ENCODE data around the gene HELZ. TPM values are rescaled to one million over a fixed set of nuclear protein-coding genes. Genes with fewer than 3 reads are reported as not detected.

HELZ gene
- polyA plus RNA-seq, 3 donors, result 24.8 to 44.1 (median 39.9) TPM

DNA sequence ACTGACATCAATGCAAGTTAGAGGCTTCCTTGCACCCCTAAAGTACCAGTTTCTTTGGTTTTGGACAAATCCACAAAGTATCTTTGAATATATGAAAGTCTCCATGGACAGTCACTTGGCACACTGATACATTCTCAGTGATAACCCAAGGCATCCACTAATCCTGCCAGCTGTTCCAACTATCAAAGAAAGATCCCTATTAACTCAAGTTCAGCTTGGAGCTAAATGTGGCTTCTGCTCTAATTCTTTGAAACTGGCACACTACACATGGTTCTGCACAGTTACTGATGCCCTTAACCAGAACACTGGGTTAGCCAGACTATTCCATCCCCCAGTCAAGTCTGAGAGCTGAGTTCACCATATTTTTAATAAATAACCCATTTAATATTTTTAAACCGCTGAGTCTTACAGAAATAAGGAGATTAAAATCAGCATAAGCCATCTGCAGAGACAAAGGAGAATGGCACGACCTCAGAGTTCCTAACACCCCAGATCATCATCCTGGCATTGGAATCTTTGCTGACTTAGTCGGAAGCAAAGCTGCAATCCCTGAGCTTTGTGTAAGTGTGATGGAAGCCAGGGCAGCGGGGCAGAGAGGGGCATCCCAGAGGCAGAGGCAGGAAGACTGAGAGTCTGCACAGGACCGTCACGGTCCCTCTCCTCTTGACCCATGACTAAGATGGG lies 194.4 kb downstream of the HELZ start:
- H3K9me3 ChIP-seq (replicated peaks in 1 of 2; ENCODE audit: control insufficient read depth in 1 of 2, insufficient read depth in 1 of 2, low read length in 2 of 2), result peaks cover 13 to 20% of the 10 kb centered on the region in 2 donors
- H3K9ac ChIP-seq (ENCODE audit: insufficient read depth, low read length, poor library complexity, severe bottlenecking), result no peak overlapping the region
- H3K4me2 ChIP-seq (replicated peaks; ENCODE audit: extremely low read depth, low read length, poor library complexity, severe bottlenecking), result no peak overlapping the region
- H3K4me3 ChIP-seq (replicated peaks in 1 of 3; ENCODE audit: low read depth in 2 of 3, low read length in 3 of 3), result no peak overlapping the region
- no peaks in the 10 kb centered on the region for H4K20me1 ChIP-seq (ENCODE audit: insufficient read depth, low read length)
- DNase-seq, result no peak
- H3K27me3 ChIP-seq (ENCODE audit: control insufficient read depth in 2 of 2, insufficient read depth in 2 of 2, low read length in 2 of 2), result no peaks in the 10 kb centered on the region
- TF ChIP-seq, protein P1, sequence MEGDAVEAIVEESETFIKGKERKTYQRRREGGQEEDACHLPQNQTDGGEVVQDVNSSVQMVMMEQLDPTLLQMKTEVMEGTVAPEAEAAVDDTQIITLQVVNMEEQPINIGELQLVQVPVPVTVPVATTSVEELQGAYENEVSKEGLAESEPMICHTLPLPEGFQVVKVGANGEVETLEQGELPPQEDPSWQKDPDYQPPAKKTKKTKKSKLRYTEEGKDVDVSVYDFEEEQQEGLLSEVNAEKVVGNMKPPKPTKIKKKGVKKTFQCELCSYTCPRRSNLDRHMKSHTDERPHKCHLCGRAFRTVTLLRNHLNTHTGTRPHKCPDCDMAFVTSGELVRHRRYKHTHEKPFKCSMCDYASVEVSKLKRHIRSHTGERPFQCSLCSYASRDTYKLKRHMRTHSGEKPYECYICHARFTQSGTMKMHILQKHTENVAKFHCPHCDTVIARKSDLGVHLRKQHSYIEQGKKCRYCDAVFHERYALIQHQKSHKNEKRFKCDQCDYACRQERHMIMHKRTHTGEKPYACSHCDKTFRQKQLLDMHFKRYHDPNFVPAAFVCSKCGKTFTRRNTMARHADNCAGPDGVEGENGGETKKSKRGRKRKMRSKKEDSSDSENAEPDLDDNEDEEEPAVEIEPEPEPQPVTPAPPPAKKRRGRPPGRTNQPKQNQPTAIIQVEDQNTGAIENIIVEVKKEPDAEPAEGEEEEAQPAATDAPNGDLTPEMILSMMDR (IDR thresholded peaks at IDR 0.05), result no peak
- Mint-ChIP-seq H3K27me3 (ENCODE audit: low read depth in 3 of 3) (peaks cover 0 to 4% (median 4%) of the 10 kb centered on the region in 3 donors), H3K36me3 (no peaks in the 10 kb centered on the region), H3K4me3 (no peak overlapping the region), H3K27ac (no peak overlapping the region), H3K4me1 (no peaks in the 10 kb centered on the region), H3K9me3 (peaks cover 12 to 30% (median 26%) of the 10 kb centered on the region in 7 donors)
- no peak overlapping the region for H3K27ac ChIP-seq (ENCODE audit: low read depth in 1 of 2, low read length in 2 of 2)
- H2AFZ ChIP-seq (ENCODE audit: insufficient read depth, low read depth, low read length, poor library complexity, severe bottlenecking), result no peak overlapping the region
- H3K79me2 ChIP-seq (ENCODE audit: insufficient read depth, low read length), result no peaks in the 10 kb centered on the region
- 100% methylated on average over 4 of the region's 6 CpGs for WGBS (ENCODE audit: insufficient coverage)
- H3K4me1 ChIP-seq (ENCODE audit: control insufficient read depth in 1 of 2, insufficient read depth in 2 of 2, low read length in 2 of 2), result no peaks in the 10 kb centered on the region
- no peaks in the 10 kb centered on the region for H3K36me3 ChIP-seq (replicated peaks in 1 of 2; ENCODE audit: control insufficient read depth in 1 of 2, insufficient read depth in 2 of 2, low read length in 2 of 2)
- intact Hi-C loops (cut with micrococcal nuclease), result no loop called here

DNA sequence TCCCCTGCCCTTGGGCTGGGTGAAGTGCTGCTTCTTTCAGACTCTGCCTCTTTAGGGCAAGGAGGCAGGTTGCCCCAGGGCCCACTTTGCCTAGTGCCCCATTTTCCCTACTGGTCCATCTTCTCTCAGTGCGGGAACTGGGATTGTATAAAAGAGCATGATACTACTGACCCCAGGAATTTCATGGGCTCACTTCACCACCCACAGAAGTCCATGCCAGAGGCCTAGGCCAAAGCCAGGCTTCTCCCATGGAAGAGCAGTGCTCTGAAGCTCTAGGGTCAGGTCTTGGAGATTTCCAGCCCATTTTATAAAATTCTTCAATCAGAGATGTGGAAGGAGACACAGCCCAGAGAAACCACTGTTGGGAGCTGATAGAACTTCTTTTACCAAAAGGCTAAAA lies 194.9 kb downstream of the HELZ start:
- no peak overlapping the region for H3K9ac ChIP-seq (ENCODE audit: insufficient read depth, low read length, poor library complexity, severe bottlenecking)
- H3K27me3 ChIP-seq (ENCODE audit: control insufficient read depth in 2 of 2, insufficient read depth in 2 of 2, low read length in 2 of 2), result no peaks in the 10 kb centered on the region
- no peak overlapping the region for H3K4me3 ChIP-seq (replicated peaks in 1 of 3; ENCODE audit: low read depth in 2 of 3, low read length in 3 of 3)
- no peaks in the 10 kb centered on the region for H3K36me3 Mint-ChIP-seq
- no peaks in the 10 kb centered on the region for H3K4me1 ChIP-seq (ENCODE audit: control insufficient read depth in 1 of 2, insufficient read depth in 2 of 2, low read length in 2 of 2)
- TF ChIP-seq, protein P1 (IDR thresholded peaks at IDR 0.05), result no peak
- H3K27ac ChIP-seq (ENCODE audit: low read depth in 1 of 2, low read length in 2 of 2), result no peak overlapping the region
- peaks cover 13 to 20% of the 10 kb centered on the region in 2 donors for H3K9me3 ChIP-seq (replicated peaks in 1 of 2; ENCODE audit: control insufficient read depth in 1 of 2, insufficient read depth in 1 of 2, low read length in 2 of 2)
- H3K4me1 Mint-ChIP-seq, result no peaks in the 10 kb centered on the region
- no peak overlapping the region for H3K4me3 Mint-ChIP-seq
- H4K20me1 ChIP-seq (ENCODE audit: insufficient read depth, low read length), result no peaks in the 10 kb centered on the region
- peaks cover 2 to 5% (median 4%) of the 10 kb centered on the region in 3 donors for H3K27me3 Mint-ChIP-seq (ENCODE audit: low read depth in 3 of 3)
- no CpG with 5 or more reads among the region's 1 CpG for WGBS (ENCODE audit: insufficient coverage)
- H3K9me3 Mint-ChIP-seq, result peaks cover 12 to 30% (median 26%) of the 10 kb centered on the region in 7 donors
- H3K4me2 ChIP-seq (replicated peaks; ENCODE audit: extremely low read depth, low read length, poor library complexity, severe bottlenecking), result no peak overlapping the region
- no peaks in the 10 kb centered on the region for H3K79me2 ChIP-seq (ENCODE audit: insufficient read depth, low read length)
- no peak for DNase-seq
- no peak overlapping the region for H2AFZ ChIP-seq (ENCODE audit: insufficient read depth, low read depth, low read length, poor library complexity, severe bottlenecking)
- no peaks in the 10 kb centered on the region for H3K36me3 ChIP-seq (replicated peaks in 1 of 2; ENCODE audit: control insufficient read depth in 1 of 2, insufficient read depth in 2 of 2, low read length in 2 of 2)
- no peak overlapping the region for H3K27ac Mint-ChIP-seq
- intact Hi-C loops (cut with micrococcal nuclease), result no loop called here

All from CD14-positive monocyte (primary cell).